SK-N-SH treated with all-trans-retinoic acid at 6 μM for 48 hours (cell line): ENCODE data around the gene TEX261.

Experiments
- GLIS3 ChIP-seq: fragments of 250-450 bp; sonication (Bioruptor Pico); IDR thresholded peaks from 2 replicates; pipeline ENCODE4 v1.5.0; 2020; ENCODE audit warnings: mild to moderate bottlenecking, moderate library complexity
- RARB ChIP-seq: fragments of 250-450 bp; sonication (Bioruptor Pico); IDR thresholded peaks from 2 replicates; pipeline ENCODE4 v1.8.0; 2021; ENCODE audit warnings: mild to moderate bottlenecking, moderate library complexity
- ZNF70 ChIP-seq: fragments of 450-650 bp; formaldehyde crosslinking; IDR thresholded peaks from 2 replicates; pipeline ENCODE4 v1.5.0; 2020; ENCODE audit warnings: mild to moderate bottlenecking, moderate library complexity
- TF ChIP-seq, protein P1 (sequence below): fragments of 250-450 bp; sonication (Bioruptor Pico); IDR thresholded peaks from 2 replicates; pipeline ENCODE4 v1.8.0; 2020; ENCODE audit warnings: mild to moderate bottlenecking, moderate library complexity, borderline replicate concordance
- TF ChIP-seq, protein P2 (sequence below): fragments of 250-450 bp; sonication (Bioruptor Pico); IDR thresholded peaks from 2 replicates; pipeline ENCODE4 v1.5.0; 2020; ENCODE audit warnings: mild to moderate bottlenecking, moderate library complexity

DNA sequence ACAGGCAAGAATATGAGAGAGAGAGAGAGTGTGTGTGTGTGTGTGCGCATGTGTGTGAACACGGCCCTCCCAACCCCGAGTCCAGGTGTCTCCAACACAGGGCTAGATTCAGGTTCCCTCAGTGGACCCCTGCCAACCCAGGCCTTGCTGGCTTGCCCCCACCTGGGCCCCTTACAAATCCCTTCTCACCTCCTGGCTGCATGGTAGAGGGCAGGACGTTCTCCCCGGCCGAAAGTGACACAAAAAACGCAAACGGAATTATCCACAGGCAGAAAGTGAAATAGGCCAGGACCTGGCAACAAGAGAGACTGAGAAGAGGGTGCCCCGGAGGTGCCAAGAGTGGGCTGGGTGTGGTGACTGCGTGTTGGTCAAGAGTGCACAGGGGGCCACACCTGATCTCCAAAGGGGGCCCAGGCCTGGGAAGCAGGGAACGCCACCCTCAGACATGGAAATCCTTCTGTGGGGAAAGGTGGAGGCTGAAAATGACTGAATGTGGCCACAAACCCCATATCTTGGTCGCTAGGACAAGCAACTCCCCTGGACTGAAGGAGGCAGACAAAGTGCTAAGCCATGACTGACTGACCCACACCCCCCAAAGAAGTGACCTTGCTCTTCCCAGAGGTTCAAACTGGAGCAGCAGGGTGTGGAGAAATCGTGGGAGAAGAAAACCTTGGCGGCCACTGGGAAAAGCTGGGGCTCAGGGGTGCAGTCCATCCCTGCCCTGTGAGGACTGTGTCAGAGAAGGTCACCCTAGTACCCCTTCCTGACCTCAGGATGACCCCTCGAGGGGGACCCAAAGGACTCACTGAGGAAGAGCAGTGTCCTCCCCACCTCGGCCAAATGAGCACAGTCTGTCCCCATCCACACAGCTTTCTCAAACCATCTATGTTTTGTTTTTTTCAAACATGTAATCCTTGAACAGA is 5.7 kb downstream of the TEX261 start:
- TF ChIP-seq, protein P1, sequence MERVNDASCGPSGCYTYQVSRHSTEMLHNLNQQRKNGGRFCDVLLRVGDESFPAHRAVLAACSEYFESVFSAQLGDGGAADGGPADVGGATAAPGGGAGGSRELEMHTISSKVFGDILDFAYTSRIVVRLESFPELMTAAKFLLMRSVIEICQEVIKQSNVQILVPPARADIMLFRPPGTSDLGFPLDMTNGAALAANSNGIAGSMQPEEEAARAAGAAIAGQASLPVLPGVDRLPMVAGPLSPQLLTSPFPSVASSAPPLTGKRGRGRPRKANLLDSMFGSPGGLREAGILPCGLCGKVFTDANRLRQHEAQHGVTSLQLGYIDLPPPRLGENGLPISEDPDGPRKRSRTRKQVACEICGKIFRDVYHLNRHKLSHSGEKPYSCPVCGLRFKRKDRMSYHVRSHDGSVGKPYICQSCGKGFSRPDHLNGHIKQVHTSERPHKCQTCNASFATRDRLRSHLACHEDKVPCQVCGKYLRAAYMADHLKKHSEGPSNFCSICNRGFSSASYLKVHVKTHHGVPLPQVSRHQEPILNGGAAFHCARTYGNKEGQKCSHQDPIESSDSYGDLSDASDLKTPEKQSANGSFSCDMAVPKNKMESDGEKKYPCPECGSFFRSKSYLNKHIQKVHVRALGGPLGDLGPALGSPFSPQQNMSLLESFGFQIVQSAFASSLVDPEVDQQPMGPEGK: no peak
- TF ChIP-seq ZNF70 (CRISPR knock-in tag) (no peak), RARB (no peak), GLIS3 (CRISPR knock-in tag) (no peak)
- TF ChIP-seq, protein P2, sequence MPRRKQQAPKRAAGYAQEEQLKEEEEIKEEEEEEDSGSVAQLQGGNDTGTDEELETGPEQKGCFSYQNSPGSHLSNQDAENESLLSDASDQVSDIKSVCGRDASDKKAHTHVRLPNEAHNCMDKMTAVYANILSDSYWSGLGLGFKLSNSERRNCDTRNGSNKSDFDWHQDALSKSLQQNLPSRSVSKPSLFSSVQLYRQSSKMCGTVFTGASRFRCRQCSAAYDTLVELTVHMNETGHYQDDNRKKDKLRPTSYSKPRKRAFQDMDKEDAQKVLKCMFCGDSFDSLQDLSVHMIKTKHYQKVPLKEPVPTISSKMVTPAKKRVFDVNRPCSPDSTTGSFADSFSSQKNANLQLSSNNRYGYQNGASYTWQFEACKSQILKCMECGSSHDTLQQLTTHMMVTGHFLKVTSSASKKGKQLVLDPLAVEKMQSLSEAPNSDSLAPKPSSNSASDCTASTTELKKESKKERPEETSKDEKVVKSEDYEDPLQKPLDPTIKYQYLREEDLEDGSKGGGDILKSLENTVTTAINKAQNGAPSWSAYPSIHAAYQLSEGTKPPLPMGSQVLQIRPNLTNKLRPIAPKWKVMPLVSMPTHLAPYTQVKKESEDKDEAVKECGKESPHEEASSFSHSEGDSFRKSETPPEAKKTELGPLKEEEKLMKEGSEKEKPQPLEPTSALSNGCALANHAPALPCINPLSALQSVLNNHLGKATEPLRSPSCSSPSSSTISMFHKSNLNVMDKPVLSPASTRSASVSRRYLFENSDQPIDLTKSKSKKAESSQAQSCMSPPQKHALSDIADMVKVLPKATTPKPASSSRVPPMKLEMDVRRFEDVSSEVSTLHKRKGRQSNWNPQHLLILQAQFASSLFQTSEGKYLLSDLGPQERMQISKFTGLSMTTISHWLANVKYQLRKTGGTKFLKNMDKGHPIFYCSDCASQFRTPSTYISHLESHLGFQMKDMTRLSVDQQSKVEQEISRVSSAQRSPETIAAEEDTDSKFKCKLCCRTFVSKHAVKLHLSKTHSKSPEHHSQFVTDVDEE: no peak
